ENCODE data around the gene IL4R. TPM values are rescaled to one million over a fixed set of nuclear protein-coding genes. Genes with fewer than 3 reads are reported as not detected.
A peak's percentile ranks its signal among the peaks of the same experiment; 100 is the strongest.

The IL4R gene
- total RNA-seq, 2 experiments from 2014 or later: 73.1 to 82.8 TPM

DNA sequence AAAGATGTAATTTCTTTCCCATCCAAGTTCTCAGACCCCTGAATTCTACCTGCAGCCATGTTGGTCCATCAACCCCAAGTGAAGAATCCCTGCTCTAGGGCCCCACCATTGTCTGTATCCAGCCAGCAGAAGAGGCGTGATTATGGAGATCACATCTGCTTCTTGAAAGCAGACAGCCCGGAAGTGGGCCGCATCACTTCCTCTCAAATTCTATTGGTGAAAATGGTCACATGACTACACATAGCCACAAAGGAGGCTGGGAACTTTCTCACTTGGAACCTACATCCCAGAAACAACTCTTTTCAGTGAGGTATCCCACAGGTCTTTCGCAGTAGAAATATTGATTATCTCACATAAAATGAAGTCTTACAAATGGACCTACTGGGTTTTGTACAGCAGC is 40.1 kb downstream of the IL4R start:
- ChIA-PET POLR2A (no interaction called here), CTCF (ENCODE audit: unreplicated experiment) (no interaction called here)
- no peak overlapping the region for H3K4me2 ChIP-seq (ENCODE audit: low read length)
- intact Hi-C loops (cut with micrococcal nuclease; ENCODE audit: unreplicated experiment): no loop called here
- TSS peak; percentile 11 for BruUV-seq (replicated peaks)
- H3K9me2 ChIP-seq (ENCODE audit: insufficient read depth, low read length): no peaks in the 10 kb centered on the region
- no peaks in the 10 kb centered on the region for H3K79me2 ChIP-seq (ENCODE audit: insufficient read depth, low read depth, low read length)
- peak; percentile 18 for DNase-seq (ENCODE audit: low spot score)
- H3K4me3 ChIP-seq (ENCODE audit: low read depth, low read length, poor library complexity, severe bottlenecking): no peak overlapping the region
- TF ChIP-seq, protein P1, sequence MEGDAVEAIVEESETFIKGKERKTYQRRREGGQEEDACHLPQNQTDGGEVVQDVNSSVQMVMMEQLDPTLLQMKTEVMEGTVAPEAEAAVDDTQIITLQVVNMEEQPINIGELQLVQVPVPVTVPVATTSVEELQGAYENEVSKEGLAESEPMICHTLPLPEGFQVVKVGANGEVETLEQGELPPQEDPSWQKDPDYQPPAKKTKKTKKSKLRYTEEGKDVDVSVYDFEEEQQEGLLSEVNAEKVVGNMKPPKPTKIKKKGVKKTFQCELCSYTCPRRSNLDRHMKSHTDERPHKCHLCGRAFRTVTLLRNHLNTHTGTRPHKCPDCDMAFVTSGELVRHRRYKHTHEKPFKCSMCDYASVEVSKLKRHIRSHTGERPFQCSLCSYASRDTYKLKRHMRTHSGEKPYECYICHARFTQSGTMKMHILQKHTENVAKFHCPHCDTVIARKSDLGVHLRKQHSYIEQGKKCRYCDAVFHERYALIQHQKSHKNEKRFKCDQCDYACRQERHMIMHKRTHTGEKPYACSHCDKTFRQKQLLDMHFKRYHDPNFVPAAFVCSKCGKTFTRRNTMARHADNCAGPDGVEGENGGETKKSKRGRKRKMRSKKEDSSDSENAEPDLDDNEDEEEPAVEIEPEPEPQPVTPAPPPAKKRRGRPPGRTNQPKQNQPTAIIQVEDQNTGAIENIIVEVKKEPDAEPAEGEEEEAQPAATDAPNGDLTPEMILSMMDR (conservative IDR thresholded peaks at IDR 0.05; ENCODE audit: low read length): no peak
- TF ChIP-seq EZH2phosphoT487 (IDR thresholded peaks at IDR 0.05; ENCODE audit: borderline replicate concordance, low read depth, low read length): no peak
- H2AFZ ChIP-seq (ENCODE audit: low read length): no peak overlapping the region
- H3K4me1 ChIP-seq (ENCODE audit: insufficient read depth, low read length, poor library complexity, severe bottlenecking): no peaks in the 10 kb centered on the region
- H4K20me1 ChIP-seq (ENCODE audit: insufficient read depth, low read length): no peaks in the 10 kb centered on the region
- no peak overlapping the region for H3K27ac ChIP-seq (ENCODE audit: low read depth, low read length, poor library complexity, severe bottlenecking)
- peaks cover 82% of the 10 kb centered on the region for H3K36me3 ChIP-seq (ENCODE audit: insufficient read depth, low read length)
- H3K9me3 ChIP-seq (ENCODE audit: low read length): no peaks in the 10 kb centered on the region

DNA sequence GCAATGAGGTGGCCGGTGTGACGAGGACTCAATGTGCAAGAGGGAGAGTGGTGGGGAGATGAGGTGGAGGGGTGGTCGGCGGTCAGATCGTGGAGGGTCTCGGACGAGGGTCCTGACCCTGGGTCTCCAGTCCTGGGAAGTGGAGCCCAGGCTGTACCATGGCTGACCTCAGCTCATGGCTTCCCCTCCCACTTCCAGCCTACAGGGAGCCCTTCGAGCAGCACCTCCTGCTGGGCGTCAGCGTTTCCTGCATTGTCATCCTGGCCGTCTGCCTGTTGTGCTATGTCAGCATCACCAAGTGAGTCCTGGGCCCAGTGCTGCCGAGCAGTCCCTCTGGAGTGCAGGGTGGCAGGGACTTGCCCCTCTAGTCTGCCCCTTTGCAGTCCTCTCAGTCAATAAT is 41.8 kb downstream of the IL4R start:
- Histone ChIP-seq H3K9me3 (ENCODE audit: low read length) (0 out of 2 replicates have a peak, but pooled peaks cover 6% of the 10 kb centered on the region), H3K4me3 (ENCODE audit: low read depth, low read length, poor library complexity, severe bottlenecking) (no peak overlapping the region), H3K79me2 (ENCODE audit: insufficient read depth, low read depth, low read length) (no peaks in the 10 kb centered on the region), H2AFZ (ENCODE audit: low read length) (no peak overlapping the region), H3K9me2 (ENCODE audit: insufficient read depth, low read length) (no peaks in the 10 kb centered on the region), H3K4me2 (ENCODE audit: low read length) (no peak overlapping the region), H3K4me1 (ENCODE audit: insufficient read depth, low read length, poor library complexity, severe bottlenecking) (no peaks in the 10 kb centered on the region), H3K27ac (ENCODE audit: low read depth, low read length, poor library complexity, severe bottlenecking) (no peak overlapping the region), H4K20me1 (ENCODE audit: insufficient read depth, low read length) (no peaks in the 10 kb centered on the region), H3K36me3 (ENCODE audit: insufficient read depth, low read length) (peaks cover 80% of the 10 kb centered on the region)
- POLR2A ChIA-PET: no interaction called here
- CTCF ChIA-PET (ENCODE audit: unreplicated experiment): interaction anchor here (0.8 kb wide), 1 partner anchor 34 kb away, joined by 3 read pairs; no protein-coding TSS in a partner anchor
- peak; percentile 35 for DNase-seq (ENCODE audit: low spot score)
- no TSS peak for BruUV-seq (replicated peaks)
- intact Hi-C loops (cut with micrococcal nuclease; ENCODE audit: unreplicated experiment): no loop called here
- TF ChIP-seq, protein P1 (conservative IDR thresholded peaks at IDR 0.05; ENCODE audit: low read length): peak; percentile 70
- no peak for TF ChIP-seq EZH2phosphoT487 (IDR thresholded peaks at IDR 0.05; ENCODE audit: borderline replicate concordance, low read depth, low read length)

DNA sequence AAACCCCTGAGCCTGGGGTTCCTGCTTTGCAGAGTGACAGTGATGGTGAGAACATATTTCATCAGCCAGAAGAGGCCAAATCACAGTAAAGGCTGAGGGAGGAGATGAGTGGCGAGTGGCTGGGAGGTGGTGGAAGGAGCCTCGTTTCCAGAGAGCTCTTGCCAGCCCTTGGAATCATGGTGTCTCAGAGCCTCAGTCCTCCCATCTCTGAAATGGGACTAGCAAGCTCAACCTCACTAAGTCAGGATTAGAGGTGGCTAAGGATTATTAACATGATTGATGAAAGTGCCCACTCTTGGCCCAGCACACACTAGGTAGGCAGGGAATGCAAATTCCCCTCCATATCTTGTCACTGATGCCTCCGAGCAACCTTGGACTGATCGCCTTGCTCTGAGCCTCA is 43.0 kb downstream of the IL4R start:
- H3K9me2 ChIP-seq (ENCODE audit: insufficient read depth, low read length): no peaks in the 10 kb centered on the region
- ChIA-PET CTCF (ENCODE audit: unreplicated experiment) (no interaction called here), POLR2A (no interaction called here)
- no peak overlapping the region for H3K27ac ChIP-seq (ENCODE audit: low read depth, low read length, poor library complexity, severe bottlenecking)
- no peak for DNase-seq (ENCODE audit: low spot score)
- 0 out of 2 replicates have a peak, but pooled peaks cover 6% of the 10 kb centered on the region for H3K9me3 ChIP-seq (ENCODE audit: low read length)
- no peaks in the 10 kb centered on the region for H3K4me1 ChIP-seq (ENCODE audit: insufficient read depth, low read length, poor library complexity, severe bottlenecking)
- TF ChIP-seq, protein P1 (conservative IDR thresholded peaks at IDR 0.05; ENCODE audit: low read length): no peak
- no peak for TF ChIP-seq EZH2phosphoT487 (IDR thresholded peaks at IDR 0.05; ENCODE audit: borderline replicate concordance, low read depth, low read length)
- no peak overlapping the region for H2AFZ ChIP-seq (ENCODE audit: low read length)
- no peak overlapping the region for H3K4me2 ChIP-seq (ENCODE audit: low read length)
- no peaks in the 10 kb centered on the region for H4K20me1 ChIP-seq (ENCODE audit: insufficient read depth, low read length)
- no TSS peak for BruUV-seq (replicated peaks)
- intact Hi-C loops (cut with micrococcal nuclease; ENCODE audit: unreplicated experiment): no loop called here
- no peak overlapping the region for H3K4me3 ChIP-seq (ENCODE audit: low read depth, low read length, poor library complexity, severe bottlenecking)
- no peaks in the 10 kb centered on the region for H3K79me2 ChIP-seq (ENCODE audit: insufficient read depth, low read depth, low read length)
- H3K36me3 ChIP-seq (ENCODE audit: insufficient read depth, low read length): peaks cover 72% of the 10 kb centered on the region

Measured in OCI-LY7 (cell line).